ENCODE data around the gene RNF141.

The RNF141 gene

GRCh38 chr11:10522276-10522675 lies 18.7 kb downstream of the RNF141 start:
- DNase-seq, result no peak

GRCh38 chr11:10520562-10520961 lies 20.4 kb downstream of the RNF141 start:
- DNase-seq, result no peak

- DNase-seq, result no peak
These were observed 21.4 kb downstream of the RNF141 start for GRCh38 chr11:10519630-10520029.

GRCh38 chr11:10518891-10519290 lies 22.1 kb downstream of the RNF141 start:
- no peak for DNase-seq

GRCh38 chr11:10518123-10518522 lies 22.9 kb downstream of the RNF141 start:
- no peak for DNase-seq

GRCh38 chr11:10515418-10515817 lies 25.6 kb downstream of the RNF141 start:
- DNase-seq, result no peak

GRCh38 chr11:10514709-10515108 lies 26.3 kb downstream of the RNF141 start:
- no peak for DNase-seq

GRCh38 chr11:10514202-10514601 lies 26.8 kb downstream of the RNF141 start:
- no peak for DNase-seq

GRCh38 chr11:10511181-10511621 lies 29.8 kb downstream of the RNF141 start:
- DNase-seq, result peak; percentile 81

- DNase-seq, result no peak
These were observed 35.0 kb downstream of the RNF141 start for GRCh38 chr11:10506008-10506370.

GRCh38 chr11:10505278-10506007 lies 35.5 kb downstream of the RNF141 start:
- DNase-seq, result no peak

- no peak for DNase-seq
These were observed 36.5 kb downstream of the RNF141 start for GRCh38 chr11:10504490-10504889.

- DNase-seq, result no peak
These were observed 37.1 kb downstream of the RNF141 start for GRCh38 chr11:10503777-10504480.

- no peak for DNase-seq
These were observed 37.8 kb downstream of the RNF141 start for GRCh38 chr11:10503221-10503620.

- DNase-seq, result no peak
These were observed 38.2 kb downstream of the RNF141 start for GRCh38 chr11:10502770-10503169.

- no peak for DNase-seq
These were observed 38.8 kb downstream of the RNF141 start for GRCh38 chr11:10502065-10502680.

- no peak for DNase-seq
These were observed 40.0 kb downstream of the RNF141 start for GRCh38 chr11:10500757-10501684.

GRCh38 chr11:10499874-10500601 lies 40.9 kb downstream of the RNF141 start:
- no peak for DNase-seq

- DNase-seq, result no peak
These were observed 41.5 kb downstream of the RNF141 start for GRCh38 chr11:10499452-10499851.

- DNase-seq, result no peak
These were observed 42.3 kb downstream of the RNF141 start for GRCh38 chr11:10498426-10499250.

GRCh38 chr11:10498022-10498400 lies 43.0 kb downstream of the RNF141 start:
- DNase-seq, result no peak
